Sigmoid colon (tissue), 7 donors: Measurements from ENCODE around the gene DTX3L. TPM values are rescaled to one million over a fixed set of nuclear protein-coding genes. Genes with fewer than 3 reads are reported as not detected.

ENCODE experiments used
- DNase-seq: peaks from one replicate; pipeline ENCODE4 v3.0.0-alpha.2; 2019
- H3K27ac ChIP-seq, 4 donors: fragments of 200-600 bp; sonication (generic); one replicate each; pipeline ENCODE4 v1.5.1; 2016 to 2019; ENCODE audit warnings: mild to moderate bottlenecking in 1 of 4
- H3K27me3 ChIP-seq, 3 donors: fragments of 200-600 bp; sonication (generic); one replicate each; pipeline ENCODE4 v1.5.1; 2019; ENCODE audit warnings: mild to moderate bottlenecking in 1 of 3
- H3K36me3 ChIP-seq, 4 donors: fragments of 200-600 bp; sonication (generic); one replicate each; pipeline ENCODE4 v1.5.1; 2016 to 2019
- H3K4me1 ChIP-seq, 4 donors: fragments of 200-600 bp; sonication (generic); one replicate each; pipeline ENCODE4 v1.5.1; 2017 to 2019
- H3K4me3 ChIP-seq, 4 donors: fragments of 200-600 bp; sonication (generic); one replicate each; pipeline ENCODE4 v1.5.1; 2017 to 2019; ENCODE audit warnings: mild to moderate bottlenecking in 2 of 4, moderate library complexity in 1 of 4
- H3K9me3 ChIP-seq, 4 donors: fragments of 200-600 bp in 3 of 4; sonication (generic) in 3 of 4; one replicate each; pipeline versions ENCODE4 v1.5.1 to v1.6.1; 2013 to 2019
- EP300 ChIP-seq, 4 donors: sonication (generic); formaldehyde crosslinking; IDR thresholded peaks; one replicate each; pipeline ENCODE4 v1.6.1; 2017; ENCODE audit warnings: antibody characterized with exemption in 4 of 4
- POLR2A ChIP-seq, 2 donors: fragments of 450-650 bp; IDR thresholded peaks; one replicate each; pipeline ENCODE4 v1.6.1; 2016; ENCODE audit warnings: antibody characterized with exemption in 2 of 2, mild to moderate bottlenecking in 2 of 2, moderate library complexity in 2 of 2
- POLR2AphosphoS5 ChIP-seq, 4 donors: sonication (generic); formaldehyde crosslinking; IDR thresholded peaks; one replicate each; pipeline ENCODE4 v1.6.1; 2017; ENCODE audit warnings: antibody characterized with exemption in 4 of 4
- WGBS, 2 donors: extraction: QIAGEN DNeasy Blood & Tissue Kit; methylation state at CpG; one replicate each; pipeline ENCODE4 v1.1.7; 2013; 5-methylcytosine and 5-hydroxymethylcytosine counted together
- intact Hi-C: fragments of 100-400 bp; cut with DNase I; formaldehyde crosslinking; loops from one replicate; pipeline ENCODE4 v1.15.1; 2023
- polyA plus RNA-seq, 3 donors: library from polyadenylated mRNA; stranded (reverse); fragments of 200-250 nt; gene quantifications; one replicate each; pipeline ENCODE4 v1.2.3, GENCODE V29; 2013
- total RNA-seq, 4 donors: library from RNA; depleted of rRNA; stranded (reverse); fragments of >200 nt; gene quantifications; one replicate each; pipeline ENCODE4 v1.1.0, GENCODE V29; 2016
- TF ChIP-seq, protein P1 (sequence below), 4 experiments: fragments of 450-650 bp in 3 of 4; fragments of 200-600 bp in 1 of 4; IDR thresholded peaks; one replicate each; pipeline ENCODE4 v1.5.1; 2016 to 2019; ENCODE audit warnings: antibody characterized with exemption in 4 of 4, mild to moderate bottlenecking in 3 of 4, moderate library complexity in 2 of 4
- donor health status: healthy with polysubstance abuse.
- donor health status: Bipolar disorder and iron deficiency.
- donor health status: healthy.

The DTX3L gene
- total and polyA plus RNA-seq, 7 donors = 9.6 to 33.2 (median 22.8) TPM

DNA sequence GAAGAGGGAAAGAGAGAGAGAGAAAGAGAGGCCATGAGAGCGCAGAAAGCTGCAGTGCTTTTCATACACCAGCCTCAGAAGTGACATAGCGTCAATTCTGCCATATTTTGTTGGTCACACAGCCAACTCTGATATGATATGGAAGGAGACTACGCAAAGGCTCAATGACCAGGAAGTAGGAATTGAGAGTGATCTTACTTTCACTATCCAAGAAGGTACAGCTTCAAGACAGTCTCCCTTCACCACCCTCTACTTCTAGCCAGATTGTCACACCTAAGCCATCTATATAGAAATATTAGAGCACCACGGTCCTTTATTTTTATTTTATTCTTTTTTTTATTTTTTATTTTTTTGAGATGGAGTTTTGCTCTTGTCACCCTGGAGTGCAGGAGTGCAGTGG is 34.4 kb downstream of the DTX3L start:
- TF ChIP-seq POLR2A (IDR thresholded peaks at IDR 0.05) (no peak), EP300 (IDR thresholded peaks at IDR 0.05) (no peak), POLR2AphosphoS5 (IDR thresholded peaks at IDR 0.05) (no peak)
- Histone ChIP-seq H3K4me3 (no peak overlapping the region), H3K4me1 (no peaks in the 10 kb centered on the region), H3K9me3 (no peaks in the 10 kb centered on the region), H3K27me3 (no peaks in the 10 kb centered on the region), H3K36me3 (no peaks in the 10 kb centered on the region), H3K27ac (no peak overlapping the region)
- 69 to 92% methylated on average over 4 of the region's 4 CpGs for WGBS, 2 donors
- no peak for DNase-seq
- intact Hi-C loops = no loop called here

- intact Hi-C loops = no loop called here
- H3K27me3 ChIP-seq = no peaks in the 10 kb centered on the region
- H3K4me1 ChIP-seq = no peaks in the 10 kb centered on the region
- DNase-seq = no peak
- no peak overlapping the region for H3K27ac ChIP-seq
- H3K9me3 ChIP-seq = no peaks in the 10 kb centered on the region
- no peak overlapping the region for H3K4me3 ChIP-seq
- 30 to 58% methylated on average over 5 of the region's 5 CpGs for WGBS, 2 donors
- TF ChIP-seq POLR2A (IDR thresholded peaks at IDR 0.05) = no peak
- no peak for TF ChIP-seq EP300 (IDR thresholded peaks at IDR 0.05)
- no peak for TF ChIP-seq POLR2AphosphoS5 (IDR thresholded peaks at IDR 0.05)
- TF ChIP-seq, protein P1, sequence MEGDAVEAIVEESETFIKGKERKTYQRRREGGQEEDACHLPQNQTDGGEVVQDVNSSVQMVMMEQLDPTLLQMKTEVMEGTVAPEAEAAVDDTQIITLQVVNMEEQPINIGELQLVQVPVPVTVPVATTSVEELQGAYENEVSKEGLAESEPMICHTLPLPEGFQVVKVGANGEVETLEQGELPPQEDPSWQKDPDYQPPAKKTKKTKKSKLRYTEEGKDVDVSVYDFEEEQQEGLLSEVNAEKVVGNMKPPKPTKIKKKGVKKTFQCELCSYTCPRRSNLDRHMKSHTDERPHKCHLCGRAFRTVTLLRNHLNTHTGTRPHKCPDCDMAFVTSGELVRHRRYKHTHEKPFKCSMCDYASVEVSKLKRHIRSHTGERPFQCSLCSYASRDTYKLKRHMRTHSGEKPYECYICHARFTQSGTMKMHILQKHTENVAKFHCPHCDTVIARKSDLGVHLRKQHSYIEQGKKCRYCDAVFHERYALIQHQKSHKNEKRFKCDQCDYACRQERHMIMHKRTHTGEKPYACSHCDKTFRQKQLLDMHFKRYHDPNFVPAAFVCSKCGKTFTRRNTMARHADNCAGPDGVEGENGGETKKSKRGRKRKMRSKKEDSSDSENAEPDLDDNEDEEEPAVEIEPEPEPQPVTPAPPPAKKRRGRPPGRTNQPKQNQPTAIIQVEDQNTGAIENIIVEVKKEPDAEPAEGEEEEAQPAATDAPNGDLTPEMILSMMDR (IDR thresholded peaks at IDR 0.05) = no peak
- H3K36me3 ChIP-seq = no peaks in the 10 kb centered on the region
Measured at GRCh38 chr3:122602011-122602710, 38.0 kb downstream of the DTX3L start.

- Histone ChIP-seq H3K4me3 (no peak overlapping the region), H3K4me1 (no peaks in the 10 kb centered on the region), H3K9me3 (no peaks in the 10 kb centered on the region), H3K27ac (no peak overlapping the region), H3K36me3 (no peaks in the 10 kb centered on the region), H3K27me3 (no peaks in the 10 kb centered on the region)
- intact Hi-C loops = no loop called here
- WGBS, 2 donors = 92 to 94% methylated on average over 2 of the region's 2 CpGs
- no peak for DNase-seq
- no peak for TF ChIP-seq EP300 (IDR thresholded peaks at IDR 0.05)
- no peak for TF ChIP-seq POLR2A (IDR thresholded peaks at IDR 0.05)
- TF ChIP-seq, protein P1 (IDR thresholded peaks at IDR 0.05) = no peak
- TF ChIP-seq POLR2AphosphoS5 (IDR thresholded peaks at IDR 0.05) = no peak
Measured at GRCh38 chr3:122603056-122603455, 38.9 kb downstream of the DTX3L start.

DNA sequence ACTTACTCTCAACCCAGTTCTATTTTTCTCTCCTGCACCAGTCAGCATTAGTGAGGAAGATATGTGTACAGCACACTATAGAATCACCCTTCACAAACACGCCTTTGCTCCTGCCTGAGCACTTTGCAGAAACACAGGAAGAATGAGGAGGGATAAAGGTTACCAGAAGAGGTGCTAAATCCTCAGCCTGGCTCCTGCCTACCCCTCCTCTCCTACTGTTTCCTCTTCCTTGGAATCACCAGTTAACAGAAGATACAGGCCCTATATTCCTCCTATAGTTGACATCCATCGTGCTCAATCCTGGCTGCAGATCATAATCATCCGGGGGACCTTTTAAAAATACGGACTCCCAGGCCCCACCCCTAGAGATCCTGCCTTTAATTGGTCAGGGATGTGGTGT is 42.2 kb downstream of the DTX3L start:
- DNase-seq = no peak
- intact Hi-C loops = no loop called here
- Histone ChIP-seq H3K27me3 (no peaks in the 10 kb centered on the region), H3K9me3 (no peaks in the 10 kb centered on the region), H3K4me1 (no peaks in the 10 kb centered on the region), H3K4me3 (no peak overlapping the region), H3K36me3 (no peaks in the 10 kb centered on the region), H3K27ac (no peak overlapping the region)
- TF ChIP-seq, protein P1 (IDR thresholded peaks at IDR 0.05) = no peak
- TF ChIP-seq POLR2AphosphoS5 (IDR thresholded peaks at IDR 0.05) = no peak
- 32 to 64% methylated on average over 4 of the region's 4 CpGs for WGBS, 2 donors

- no peaks in the 10 kb centered on the region for H3K27me3 ChIP-seq
- no peaks in the 10 kb centered on the region for H3K36me3 ChIP-seq
- no peak overlapping the region for H3K4me3 ChIP-seq
- H3K4me1 ChIP-seq = no peaks in the 10 kb centered on the region
- H3K9me3 ChIP-seq = no peaks in the 10 kb centered on the region
- no peak overlapping the region for H3K27ac ChIP-seq
- 90 to 97% methylated on average over 1 of the region's 1 CpG for WGBS, 2 donors
- TF ChIP-seq POLR2AphosphoS5 (IDR thresholded peaks at IDR 0.05) (no peak), POLR2A (IDR thresholded peaks at IDR 0.05) (no peak), EP300 (IDR thresholded peaks at IDR 0.05) (no peak)
- TF ChIP-seq, protein P1 (IDR thresholded peaks at IDR 0.05) = no peak
- intact Hi-C loops = no loop called here
- DNase-seq = no peak
Measured at GRCh38 chr3:122608916-122609315, 44.8 kb downstream of the DTX3L start.
